Glomerular visceral epithelial cell (primary cell): Measurements from ENCODE around the gene SREBF2.

ENCODE experiments used
- DNase-seq: peaks from one replicate; pipeline ENCODE4 v3.0.0-alpha.2; 2016; ENCODE audit errors: extremely low spot score

Gene SREBF2

GRCh38 chr22:41908411-41909309 is 75.8 kb downstream of the SREBF2 start:
- DNase-seq = no peak

- DNase-seq = no peak
Observed at GRCh38 chr22:41909310-41910049, 76.6 kb downstream of the SREBF2 start.

DNA sequence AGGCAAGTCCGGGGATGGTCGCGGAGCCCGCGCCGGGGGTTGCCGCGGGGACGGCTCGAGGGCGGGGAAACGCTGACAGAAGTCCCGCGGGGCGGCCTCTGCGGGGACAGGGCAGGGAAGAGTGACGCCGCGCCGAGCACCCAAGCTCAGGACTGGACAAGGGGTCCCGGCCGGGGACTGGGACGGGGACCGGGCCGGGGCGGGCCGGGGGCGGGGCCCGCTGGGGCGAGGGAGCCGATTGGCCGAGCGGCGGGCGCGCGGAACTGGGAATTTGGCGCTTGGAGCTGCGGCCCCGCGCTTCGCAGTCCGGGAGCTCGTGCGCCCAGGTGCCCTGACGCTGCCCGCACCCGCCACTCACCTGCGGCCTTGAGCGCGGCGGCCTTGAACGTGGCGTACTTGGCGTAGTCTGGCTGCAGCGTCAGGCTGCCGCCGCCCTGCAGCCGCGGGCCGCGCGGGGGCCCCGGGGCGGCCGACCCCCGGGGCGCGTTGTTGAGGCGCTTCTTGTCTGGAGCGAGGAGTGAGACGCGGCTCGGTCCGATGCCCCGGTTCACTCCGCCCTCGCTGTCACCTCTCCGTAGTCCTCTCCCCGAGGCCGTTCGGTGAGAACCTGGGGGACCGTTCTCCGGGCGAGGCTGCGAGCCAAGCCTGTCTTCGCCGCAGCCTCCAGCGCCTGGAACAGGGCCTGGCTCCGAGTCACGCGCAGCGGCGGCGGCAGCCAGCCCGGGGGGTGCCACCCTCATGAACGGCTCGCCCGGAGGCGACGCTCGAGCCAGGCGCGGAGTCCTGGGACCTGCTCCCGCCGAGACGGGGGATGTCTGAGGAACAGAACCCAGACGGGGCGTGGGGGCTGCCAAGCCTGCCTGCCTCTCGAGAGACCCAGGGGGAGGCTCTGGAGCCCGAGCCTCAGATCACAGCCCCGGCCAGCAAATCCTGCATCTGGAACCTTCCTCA is 77.4 kb downstream of the SREBF2 start:
- DNase-seq = no peak

DNA sequence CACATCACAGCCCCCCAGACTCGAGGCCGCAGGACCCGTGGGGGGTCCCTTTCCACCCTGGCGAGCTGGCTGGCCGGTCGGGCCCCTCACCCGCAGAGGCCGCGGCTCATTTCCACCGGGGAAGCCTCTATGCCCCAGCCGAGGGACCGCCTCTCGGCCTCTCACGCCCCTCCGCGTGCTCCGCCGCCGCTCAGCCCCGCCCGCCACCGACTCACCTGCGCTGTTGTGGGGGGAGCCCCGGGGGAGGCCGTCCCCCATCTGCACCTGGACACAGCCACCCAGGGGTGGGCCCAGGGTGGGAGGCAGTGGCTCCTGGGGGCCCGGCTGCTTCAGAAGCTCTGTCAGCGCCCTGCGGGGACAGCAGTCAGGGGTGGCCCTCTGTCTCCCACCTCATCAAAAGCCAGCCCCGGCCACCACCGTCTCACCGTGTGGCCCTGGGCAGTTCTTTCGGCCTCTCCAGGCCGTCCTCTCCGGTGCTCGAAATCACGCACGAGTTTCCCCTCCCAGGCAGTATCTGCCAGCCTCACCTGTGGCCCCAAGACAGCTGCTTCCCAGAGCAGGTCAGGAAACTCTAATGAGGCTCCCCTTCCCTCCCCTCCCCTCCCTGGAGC is 78.2 kb downstream of the SREBF2 start:
- no peak for DNase-seq

DNA sequence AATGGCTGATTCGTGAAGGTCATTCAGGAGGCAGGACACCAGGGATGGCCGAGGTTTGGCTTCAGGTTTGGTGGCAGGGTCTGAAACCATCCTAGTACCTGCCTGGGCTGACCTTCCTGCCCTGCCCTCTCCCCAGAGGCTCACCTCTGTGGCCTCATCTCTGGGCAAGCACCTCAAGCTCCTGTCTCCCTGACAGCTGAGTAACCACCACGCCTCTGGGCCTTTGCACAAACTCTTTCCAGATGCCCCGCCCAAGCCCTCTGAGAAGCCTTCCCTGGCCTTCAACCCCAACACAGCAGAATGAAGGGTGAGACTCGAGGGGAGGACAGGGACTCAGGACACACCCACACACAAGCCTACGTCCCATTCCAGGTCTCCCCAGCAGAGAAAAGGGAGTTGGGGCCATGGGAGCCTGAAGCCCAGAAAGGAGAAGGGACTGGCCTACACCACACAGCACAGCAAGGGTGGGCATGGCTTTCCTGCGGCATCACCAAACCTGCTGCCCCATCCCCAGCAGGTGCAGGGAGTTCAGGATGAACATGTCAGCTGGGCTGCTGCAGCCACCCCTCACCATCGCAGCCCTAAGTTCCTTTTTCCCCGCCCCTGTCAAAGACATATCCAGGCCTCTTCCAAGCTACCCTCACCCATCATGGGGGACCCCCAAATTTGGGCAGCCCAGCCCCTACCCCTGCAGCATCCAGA is 79.6 kb downstream of the SREBF2 start:
- DNase-seq = no peak

DNA sequence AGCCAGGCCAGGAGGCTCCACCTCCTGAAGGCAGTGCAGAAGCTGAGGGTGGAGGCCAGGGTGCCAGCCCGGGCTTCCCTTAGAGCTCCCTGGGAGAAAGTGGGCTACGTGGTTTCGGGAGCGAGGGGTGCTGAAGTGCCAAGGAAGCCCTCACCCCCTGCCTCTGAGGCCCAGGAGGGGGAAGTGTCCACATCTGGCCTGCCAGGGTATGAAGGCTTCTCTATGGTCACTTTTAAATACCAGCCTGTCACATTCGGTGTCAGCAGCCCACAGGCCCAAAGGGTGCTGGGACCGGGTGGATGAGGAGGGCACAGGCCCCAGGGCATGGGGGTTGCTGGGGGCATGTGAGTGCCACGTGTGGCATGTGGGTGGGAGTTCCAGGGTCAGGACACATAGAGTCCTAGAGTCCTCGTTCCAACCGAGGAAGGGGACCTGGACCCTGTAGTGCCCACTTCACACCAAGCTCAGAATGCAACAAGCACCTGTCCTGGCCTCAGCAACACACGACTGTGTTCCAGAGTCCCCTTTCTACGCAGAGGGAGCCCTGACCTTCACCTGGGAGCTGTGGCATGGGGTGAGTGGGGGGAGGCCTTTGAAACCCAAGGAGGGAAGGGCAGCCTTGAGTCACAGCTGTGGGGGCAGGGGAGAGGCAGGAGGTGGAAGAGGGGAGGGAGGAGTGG is 80.3 kb downstream of the SREBF2 start:
- no peak for DNase-seq

DNA sequence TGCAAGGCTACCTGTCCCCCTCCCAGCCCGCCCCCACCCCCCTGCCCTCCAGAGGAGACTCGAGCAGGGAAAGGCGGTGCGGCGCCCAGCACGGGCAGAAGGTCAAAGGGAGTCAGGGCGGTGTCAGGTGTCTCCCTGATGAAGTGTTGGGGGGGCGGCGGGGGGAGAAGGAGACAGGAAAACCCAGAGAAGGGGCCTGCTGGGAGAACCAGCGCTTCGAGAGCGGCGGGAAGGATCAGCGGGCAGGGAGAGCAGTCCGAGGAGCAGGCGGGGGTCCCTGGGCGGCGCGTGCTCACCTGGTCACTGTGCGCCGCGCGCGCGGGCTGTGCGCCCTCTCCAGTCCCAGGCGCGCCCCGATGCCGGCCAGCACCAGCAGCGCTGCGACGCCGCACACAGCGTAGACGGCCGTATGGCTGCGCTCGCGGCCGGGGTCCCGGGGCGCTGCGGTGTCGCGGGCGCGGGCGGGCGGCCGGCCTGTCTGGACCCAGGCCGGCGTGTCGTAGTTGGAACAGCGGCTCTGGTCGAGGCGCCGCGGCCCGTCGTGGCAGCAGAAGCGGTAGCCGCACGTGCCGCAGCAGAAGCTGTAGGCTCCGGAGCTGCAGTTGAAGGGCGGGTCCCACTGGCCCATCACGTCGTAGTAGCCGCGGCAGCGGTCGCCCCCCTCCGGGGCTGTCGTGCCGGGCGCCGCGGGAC is 81.1 kb downstream of the SREBF2 start:
- no peak for DNase-seq

GRCh38 chr22:41914611-41915034 is 81.7 kb downstream of the SREBF2 start:
- DNase-seq = no peak

GRCh38 chr22:41915035-41915785 is 82.3 kb downstream of the SREBF2 start, which contains the start of gene SHISA8:
TSS of gene SHISA8 (minus strand) at chr22:41915074. CDS start at chr22:41914667, 407 bp downstream.
- no peak for DNase-seq

- DNase-seq = no peak
Observed at GRCh38 chr22:41915786-41916493, 83.0 kb downstream of the SREBF2 start.

GRCh38 chr22:41916745-41917358 is 83.9 kb downstream of the SREBF2 start:
- no peak for DNase-seq

GRCh38 chr22:41917375-41917902 is 84.5 kb downstream of the SREBF2 start:
- DNase-seq = no peak

DNA sequence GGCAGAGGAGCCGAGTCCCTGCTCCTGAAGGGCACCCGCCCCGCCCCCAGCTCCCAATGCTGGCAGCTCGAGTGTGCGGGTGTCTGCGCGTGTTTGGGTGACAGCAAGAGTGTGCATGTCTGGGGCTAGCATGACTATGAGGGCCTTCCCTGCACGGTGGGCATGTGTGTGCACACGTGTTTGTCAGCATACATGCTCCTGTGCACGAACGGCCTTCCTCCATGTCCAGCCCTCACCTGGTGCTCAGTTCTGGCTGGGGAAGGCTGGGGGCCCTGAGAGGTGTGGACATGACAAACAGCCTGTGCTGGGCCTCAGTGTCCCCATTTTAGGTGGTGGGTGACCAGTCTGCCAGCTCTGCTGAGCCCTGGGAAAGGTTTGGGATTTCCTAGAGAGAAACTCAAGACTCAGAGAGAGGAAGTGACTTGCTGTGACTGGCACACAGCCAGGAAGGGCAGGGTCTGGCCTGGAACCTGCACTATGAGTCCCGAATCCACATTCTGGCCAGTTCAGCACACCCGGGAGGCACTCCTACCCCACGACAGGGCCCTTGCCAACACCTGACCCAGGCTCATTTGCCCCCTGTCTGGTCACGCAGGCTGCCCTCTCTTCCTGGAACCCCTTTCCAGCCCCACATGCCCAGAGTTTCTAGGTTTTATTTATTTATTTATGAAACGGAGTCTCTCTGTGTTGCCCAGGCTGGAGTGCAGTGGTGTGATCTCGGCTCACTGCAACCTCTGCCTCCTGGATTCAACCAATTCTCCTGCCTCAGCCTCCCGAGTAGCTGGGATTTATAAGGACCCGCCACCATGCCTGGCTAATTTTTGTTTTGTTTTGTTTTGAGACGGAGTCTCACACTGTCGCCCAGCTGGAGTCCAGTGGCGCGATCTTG is 85.2 kb downstream of the SREBF2 start:
- peak; percentile 59 for DNase-seq

DNA sequence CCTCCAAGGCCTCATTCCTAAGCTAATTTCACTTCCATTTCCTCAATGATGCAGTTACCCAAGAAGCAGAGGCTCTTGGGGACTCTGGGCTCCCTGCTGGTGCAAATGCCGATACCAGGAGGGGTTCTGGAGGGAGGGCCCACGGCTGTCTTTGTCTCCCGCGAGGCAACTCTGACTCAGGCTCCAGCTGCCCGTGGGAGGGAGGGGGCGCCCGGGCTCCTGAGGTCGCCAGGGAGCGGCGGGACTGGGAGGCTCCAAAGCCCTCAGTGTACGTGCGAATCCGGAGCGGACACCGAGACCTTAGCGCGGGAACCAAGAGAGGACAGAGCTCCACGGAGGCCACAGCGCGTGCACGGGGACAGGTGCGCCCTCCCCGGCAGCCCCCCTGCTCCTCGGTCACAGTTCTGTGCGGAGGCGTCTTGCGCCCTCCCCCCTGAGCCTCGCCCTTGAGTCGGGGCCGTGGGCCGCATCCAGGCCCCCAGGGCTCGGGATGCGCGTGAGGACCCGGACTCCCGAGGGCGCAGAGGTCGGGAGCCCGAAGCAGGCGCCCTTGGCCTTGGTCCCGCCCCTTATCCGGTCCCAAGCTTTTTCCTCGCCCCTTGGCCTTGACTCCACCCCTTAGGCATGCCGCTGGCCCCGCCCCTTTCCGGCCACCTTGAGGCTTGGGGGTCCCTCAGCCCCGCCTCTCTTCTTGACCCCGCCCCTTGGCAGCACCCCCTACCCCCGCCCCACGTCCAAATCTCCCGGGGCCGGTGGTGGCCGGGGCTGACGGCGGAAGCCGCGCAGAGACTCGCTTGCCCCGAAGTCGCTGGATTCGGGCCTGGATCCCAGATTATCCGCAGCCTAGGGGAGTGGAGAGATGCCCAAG is 86.7 kb downstream of the SREBF2 start:
- peak; percentile 26 for DNase-seq

GRCh38 chr22:41920271-41920976 is 87.5 kb downstream of the SREBF2 start:
- no peak for DNase-seq
